HG03060 (cell line): Measurements from ENCODE around the gene FRYL.

Experiments
- ATAC-seq: cut with Tn5 transposase; IDR thresholded peaks from one replicate; pipeline ENCODE4 v1.9.1; 2021; ENCODE audit warnings: low read depth, moderate number of reproducible peaks; ENCODE audit not compliant: unreplicated experiment

The FRYL gene

DNA sequence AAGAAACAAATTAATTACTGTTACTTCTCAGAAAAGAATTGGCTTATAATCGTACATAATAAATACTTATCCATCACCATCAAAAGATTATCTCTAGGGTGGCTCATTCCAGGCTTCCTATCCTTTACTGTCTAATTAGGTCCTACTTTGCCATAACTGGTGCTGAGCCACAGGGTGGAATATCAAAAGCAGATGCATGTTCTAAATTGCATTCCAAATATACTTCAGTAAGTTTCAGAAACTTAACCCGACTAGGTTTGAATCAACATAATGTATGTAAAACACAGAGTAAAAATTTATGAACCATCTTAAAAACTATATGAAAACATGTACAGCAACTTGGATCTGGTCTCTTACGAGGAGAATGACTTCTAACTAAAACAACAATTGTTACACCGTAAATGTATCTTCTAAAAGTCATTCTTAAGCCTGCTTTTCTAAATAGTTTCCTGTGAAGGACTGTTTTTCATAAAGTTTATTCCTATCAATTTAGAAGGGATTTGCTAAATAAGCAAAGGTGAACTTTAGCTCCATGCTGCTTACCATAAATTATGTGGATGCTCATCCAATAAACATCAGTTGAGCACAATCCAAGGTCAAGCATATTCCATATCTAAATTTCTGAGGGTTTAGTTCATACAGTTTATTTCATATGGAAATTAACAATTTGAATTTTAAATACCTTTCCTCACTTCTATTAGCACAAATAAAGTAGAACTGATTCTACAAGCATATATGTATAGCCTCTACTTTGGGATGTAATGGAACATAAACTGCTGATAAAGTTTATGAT lies 276.6 kb downstream of the FRYL start:
- no peak for ATAC-seq

DNA sequence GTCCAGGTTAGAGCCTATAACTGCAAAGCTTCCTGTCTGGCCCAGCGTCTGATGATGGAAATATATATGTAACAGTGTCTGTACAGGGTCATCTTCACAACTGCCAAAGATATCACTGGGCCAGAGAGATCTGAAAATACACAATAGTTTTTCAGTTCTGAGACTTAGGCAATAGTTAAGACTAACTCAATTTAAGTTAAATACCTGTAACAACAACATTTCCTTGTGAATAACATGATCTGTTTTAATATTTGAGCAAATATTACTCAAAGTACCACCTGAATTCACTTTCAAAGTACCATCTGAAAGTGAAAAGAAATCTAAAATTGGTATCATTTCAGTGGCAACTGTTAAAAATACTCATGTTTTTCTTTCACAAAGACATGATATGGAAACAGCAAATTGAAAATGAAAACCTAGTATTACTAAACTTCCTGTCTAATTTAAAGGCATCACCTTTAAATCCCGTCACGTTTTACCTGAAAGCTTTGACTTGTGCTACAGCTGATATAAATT lies 280.5 kb downstream of the FRYL start:
- ATAC-seq, result peak; percentile 71

DNA sequence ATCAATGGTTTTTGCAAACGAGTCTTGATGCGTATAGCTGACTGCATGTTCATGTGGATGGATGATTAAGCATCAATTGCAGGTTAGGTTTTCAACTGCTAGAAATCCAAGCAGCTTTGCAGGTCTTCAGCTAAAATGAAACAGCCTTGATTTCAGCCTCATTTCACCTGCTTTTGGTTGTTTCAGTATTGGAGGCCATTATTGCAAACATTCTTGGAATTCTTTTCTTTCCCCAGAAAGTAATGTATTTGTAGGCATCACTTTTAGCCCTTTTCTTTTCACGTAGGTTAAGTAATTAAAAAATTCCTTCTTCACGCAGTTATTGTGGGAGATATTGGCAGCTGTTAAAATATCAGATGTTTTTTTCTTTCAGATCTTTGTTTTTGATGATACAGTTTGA lies 281.2 kb downstream of the FRYL start:
- no peak for ATAC-seq

DNA sequence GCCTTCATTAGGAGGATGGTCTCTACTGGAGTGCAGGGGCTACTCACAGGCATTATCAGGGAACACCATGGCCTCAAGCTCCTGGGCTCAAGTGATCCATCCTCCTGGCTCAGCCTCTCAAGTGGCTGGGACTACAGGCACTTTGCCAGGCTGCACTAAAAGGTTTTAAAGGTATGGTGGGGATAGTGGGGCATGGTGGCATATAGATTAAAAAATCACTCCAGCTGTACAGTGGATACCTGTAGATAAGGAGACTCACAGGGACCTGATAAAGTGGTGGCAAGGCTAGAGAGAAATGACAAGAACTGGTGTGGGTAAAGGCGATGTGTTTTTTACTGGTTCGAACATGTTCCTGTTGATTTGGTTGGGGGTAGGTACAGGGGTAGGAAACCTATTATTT lies 284.1 kb downstream of the FRYL start:
- ATAC-seq, result no peak

DNA sequence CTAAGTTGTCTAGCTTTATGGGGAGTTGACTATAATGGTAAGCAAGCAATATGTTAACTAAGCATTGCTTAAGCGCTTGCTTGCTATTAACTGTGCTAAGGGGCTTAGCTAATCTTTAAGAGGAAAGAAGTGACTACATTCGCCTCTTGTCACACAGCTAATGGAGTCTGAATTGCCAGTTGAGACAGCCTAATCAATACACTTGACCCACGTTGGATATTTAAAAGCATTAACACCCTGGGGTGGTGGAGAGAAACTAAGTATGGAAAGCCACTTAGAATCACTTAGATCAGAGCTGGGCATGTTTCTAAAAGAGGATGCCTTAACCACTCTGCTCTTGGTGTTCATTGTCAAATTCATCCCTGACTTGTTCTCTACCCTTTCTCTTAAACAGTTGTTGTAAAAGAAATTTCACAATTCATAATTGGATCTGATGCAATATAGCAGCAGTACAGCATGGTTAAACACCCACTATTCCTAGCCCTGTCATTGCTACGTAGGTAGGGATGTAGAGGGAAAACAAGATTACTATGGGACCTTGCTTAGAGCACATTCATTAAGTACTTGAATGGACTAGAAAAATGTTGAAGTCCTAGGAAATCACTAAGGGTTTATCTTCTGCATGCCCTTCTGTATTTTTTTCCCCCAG lies 286.5 kb downstream of the FRYL start:
- no peak for ATAC-seq

DNA sequence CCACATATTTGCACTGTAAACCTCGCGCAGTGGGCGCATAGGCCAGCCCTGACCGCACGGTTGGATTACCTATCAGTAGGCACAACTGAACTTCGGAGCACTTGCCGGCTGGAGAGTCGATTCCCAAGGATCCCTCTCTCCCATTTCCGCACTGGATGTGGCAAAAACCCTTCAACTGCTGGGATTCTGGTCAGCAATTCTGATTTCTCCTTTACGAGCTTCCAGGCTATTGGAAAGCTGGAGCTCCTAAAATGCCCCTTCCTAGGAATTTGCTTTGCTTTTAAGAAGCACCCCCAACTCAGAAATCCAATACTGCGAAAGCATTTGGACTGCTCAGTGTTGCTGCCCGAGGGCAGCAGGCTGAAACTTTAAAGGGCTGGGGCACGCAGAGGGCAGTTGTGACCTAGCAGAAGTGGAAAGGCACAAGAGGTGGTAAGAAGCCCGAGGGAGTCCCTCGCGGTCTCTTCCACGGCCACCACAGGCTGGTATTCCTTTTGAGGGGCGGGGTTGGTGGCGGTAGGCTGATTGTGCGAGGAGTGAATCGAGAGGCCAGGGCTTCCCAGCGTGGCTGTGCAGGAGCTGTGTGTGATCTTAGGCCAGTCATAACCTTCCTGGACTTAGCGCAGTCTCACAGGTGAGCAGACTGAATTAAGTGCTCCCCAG lies 288.4 kb downstream of the FRYL start:
- ATAC-seq, result no peak

DNA sequence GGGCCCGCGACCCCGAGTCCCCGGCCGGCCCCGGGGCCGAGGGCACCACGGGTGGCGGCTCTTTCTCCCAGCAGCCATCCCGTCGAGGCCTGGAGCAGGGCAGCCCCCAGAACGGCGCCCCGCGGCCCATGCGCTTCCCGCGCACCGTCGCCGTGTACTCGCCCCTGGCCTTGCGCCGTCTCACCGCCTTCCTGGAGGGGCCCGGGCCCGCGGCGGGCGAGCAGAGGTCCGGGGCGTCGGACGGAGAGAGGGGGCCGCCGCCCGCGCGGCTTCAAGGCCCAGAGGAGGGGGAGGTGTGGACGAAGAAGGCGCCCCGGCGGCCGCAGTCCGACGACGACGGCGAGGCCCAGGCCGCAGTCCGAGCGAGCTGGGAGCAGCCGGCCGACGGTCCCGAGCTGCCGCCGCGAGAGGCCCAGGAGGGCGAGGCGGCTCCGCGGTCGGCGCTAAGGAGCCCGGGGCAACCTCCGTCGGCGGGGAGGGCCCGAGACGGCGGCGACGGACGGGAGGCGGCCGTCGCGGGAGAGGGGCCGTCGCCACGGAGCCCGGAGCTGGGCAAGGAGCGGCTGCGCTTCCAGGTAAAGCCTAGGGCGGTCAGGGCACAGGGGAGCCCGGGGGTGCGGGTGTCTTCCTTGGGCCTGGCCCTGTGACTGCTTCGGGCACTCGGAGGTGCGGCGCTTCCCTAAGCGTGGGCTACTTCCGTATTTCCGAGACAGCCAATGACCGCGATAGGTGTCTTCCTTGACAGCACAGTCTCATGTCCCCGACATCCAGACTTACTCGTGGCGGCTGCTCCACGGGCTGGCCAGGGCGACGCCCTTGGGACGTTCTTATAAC lies 289.2 kb downstream of the FRYL start:
- ATAC-seq, result no peak

DNA sequence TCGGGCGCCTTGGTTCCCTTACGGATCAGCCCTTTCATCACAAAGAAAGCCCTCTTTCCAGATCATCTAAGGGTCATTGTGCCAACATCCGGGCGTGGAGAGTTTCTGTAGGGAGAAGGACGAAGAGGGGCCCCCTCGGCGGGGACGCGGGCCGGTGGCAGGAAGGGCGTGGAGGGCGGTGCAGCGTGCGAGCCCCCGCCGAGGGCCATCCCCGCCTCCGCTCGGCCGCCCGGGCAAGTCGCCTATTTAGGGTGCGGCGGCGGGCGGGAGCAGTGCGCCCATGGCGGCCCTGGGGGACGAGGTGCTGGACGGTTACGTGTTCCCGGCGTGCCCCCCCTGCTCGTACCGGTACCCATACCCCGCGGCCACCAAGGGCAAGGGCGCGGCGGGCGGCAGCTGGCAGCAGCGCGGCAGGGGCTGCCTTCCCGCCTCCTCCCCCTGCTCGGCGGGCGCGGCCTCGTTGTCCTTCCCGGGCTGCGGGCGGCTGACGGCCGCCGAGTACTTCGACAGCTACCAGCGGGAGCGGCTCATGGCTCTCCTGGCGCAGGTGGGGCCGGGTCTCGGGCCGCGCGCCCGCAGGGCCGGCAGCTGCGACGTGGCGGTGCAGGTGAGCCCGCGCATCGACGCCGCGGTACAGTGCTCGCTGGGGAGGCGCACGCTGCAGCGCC lies 289.9 kb downstream of the FRYL start, which contains the start of gene ZAR1:
Gene ZAR1, plus strand, starts transcription at position 241 of the 668 bp plus-strand sequence. Its CDS starts 40 bp downstream, at position 281.
- no peak for ATAC-seq

DNA sequence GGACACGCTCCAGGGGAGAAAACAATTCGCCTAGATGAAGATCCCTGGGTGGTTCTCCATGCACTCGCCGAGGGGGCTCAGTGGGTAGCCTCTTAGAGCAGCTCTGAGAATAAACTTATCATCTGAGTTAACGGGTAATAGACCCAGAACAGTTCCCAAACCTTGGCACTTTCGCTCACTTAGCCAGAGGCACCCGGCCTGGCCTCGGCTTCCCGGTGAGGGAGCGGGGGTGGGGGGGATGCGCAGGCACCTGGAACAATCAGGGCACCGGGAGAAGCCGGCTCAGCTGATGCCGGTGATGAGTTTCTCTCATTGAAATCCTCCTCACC lies 290.4 kb downstream of the FRYL start:
- ATAC-seq, result no peak

DNA sequence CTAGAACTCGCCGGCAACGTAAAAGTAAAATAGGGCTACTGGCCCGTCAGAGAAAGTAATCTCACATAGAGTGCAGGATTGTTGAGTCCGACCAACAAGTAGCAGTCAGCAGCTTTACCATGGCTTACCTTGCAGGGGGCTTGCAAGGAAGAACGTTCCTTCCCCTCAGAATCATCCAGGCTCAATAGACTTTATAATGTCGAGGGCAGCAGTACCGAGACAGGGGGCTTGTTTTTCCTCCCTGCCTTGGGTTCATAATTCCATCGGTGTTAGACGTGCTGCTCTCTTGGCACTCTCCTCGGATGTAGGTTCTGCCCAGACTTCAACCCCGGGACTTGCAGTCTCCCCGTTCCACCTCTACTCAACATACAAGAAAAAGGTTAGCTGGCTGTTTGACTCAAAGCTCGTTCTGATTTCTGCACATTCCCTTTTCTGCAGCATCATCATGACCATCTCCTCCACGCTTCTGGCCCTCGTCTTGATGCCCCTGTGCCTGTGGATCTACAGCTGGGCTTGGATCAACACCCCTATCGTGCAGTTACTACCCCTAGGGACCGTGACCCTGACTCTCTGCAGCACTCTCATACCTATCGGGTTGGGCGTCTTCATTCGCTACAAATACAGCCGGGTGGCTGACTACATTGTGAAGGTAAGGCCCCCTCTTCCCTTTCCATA lies 295.4 kb downstream of the FRYL start:
- ATAC-seq, result no peak

DNA sequence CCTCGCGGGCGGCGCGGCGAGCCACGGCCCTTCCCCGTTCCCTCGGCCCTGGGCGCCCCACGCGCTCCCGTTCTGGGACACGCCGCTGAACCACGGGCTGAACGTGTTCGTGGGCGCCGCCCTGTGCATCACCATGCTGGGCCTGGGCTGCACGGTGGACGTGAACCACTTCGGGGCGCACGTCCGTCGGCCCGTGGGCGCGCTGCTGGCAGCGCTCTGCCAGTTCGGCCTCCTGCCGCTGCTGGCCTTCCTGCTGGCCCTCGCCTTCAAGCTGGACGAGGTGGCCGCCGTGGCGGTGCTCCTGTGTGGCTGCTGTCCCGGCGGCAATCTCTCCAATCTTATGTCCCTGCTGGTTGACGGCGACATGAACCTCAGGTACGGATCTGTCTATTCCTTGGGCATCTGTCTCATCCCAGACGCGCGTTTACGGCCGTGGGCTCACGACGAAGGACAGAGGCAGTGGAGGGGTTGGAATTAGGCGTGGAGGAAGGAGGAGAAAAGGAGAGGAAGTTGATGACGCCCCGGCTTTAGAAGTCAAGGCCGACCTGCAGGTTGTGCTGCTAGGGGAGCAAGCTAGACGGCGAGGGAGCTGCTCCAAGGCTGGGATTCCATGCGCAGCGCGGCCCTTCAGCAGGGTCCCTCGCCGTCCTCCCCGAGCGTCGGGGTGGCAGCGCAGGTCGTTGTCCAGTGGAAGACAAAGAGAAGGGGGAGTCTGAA lies 296.1 kb downstream of the FRYL start:
- no peak for ATAC-seq

DNA sequence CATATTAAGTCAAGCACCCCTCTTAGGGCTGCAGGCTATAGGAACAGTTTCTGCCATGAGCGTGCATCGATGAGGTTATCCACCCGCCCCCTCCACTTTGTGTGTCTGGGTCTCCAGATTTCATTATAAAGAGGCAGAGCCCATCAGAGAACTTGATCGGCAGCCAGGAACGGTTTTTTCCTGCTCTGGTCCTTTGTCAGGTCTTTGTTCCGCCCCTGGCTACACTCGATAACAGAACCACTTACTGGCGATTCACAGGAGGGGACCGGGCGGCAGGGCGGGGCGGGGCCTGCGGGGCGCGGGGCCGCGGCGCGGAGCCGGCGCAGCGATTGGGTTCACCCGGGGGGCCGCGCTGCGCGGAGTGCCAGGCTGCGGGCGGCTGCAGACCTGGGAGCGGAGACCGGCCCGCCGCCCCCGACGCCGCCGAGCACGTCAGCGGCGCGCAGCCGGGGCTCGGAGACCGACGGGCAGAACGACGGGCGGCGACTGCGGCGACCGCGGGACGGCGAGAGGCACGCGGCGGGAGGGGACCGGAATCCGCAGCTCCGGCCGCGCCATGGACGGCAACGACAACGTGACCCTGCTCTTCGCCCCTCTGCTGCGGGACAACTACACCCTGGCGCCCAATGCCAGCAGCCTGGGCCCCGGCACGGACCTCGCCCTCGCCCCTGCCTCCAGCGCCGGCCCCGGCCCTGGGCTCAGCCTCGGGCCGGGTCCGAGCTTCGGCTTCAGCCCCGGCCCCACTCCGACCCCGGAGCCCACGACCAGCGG lies 296.9 kb downstream of the FRYL start, which contains the start of gene SLC10A4:
Gene SLC10A4, plus strand, starts transcription at position 338 of the 771 bp plus-strand sequence. Its CDS starts 219 bp downstream, at position 557.
- no peak for ATAC-seq

DNA sequence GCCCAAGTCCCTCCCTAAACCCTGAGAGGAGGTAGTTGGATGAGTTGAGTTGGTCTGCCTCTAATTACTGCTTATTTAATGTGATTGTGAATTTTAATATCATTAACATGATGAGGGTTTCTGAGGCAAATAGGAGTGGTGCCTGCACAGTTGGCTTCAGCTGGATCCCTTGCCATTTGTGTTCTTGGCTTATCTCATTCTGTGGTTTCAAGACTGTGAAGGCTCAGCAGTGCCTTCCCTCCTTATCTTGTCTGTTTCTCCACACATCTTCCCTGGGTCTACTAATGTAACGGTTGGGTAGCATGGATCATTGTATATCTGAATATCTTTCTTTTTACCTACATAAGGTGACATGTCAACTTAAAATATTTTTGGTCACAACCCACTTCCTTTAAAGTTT lies 298.5 kb downstream of the FRYL start:
- no peak for ATAC-seq

DNA sequence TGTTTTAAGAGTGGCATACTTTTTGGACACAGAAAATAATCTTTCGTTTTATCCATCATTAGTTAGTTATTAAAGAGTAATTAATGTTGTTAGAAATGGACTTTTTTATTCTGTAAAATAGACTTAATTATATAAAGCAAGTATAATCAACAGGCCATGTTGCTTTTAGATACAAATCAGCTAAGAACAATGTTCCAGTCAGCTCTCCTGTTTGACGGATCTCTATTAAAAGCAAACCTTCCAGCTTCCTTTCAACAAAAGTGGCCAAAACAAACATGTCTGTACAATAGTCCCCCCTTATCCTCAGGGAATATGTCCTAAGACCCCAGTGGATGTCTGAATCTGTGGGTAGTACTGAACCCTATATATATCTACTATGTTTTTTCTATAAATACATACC lies 301.8 kb downstream of the FRYL start:
- no peak for ATAC-seq

DNA sequence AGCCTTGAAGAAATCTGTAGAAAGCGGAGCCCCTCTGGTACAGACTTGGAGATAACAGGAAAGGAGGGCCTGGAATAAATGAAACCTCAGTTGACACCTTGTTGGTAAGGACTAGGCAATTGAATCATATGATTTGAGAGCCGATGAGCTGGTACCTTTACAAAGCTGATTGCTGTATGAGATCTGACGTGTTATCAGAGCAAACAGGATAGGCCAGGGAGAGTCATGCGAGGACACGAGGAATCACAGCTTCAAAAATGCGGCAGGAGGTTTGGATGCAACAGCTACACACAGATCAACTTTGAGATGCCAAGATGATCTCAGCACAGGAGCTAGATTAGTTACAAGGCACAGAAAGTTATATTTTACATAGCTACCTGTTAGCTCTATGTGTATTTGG lies 304.3 kb downstream of the FRYL start:
- ATAC-seq, result no peak

DNA sequence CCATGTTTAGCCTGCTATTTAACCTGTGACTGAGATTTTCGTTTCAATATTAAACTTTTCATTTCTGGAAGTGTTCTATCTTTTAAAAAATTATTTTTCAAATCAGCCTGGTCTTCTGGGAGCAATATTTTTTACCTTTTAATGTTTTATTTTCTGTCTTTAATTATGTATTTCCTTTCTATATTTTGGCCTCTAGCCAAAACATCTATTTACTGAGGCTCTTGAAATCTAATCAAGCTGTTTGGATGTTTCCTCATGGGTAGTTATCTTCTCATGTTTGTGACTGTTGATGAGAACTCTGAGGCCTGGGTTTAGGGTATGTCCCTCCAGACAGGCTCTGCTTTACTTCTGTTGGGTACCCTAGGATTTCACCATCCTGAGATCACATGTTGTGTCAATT lies 307.3 kb downstream of the FRYL start:
- no peak for ATAC-seq

DNA sequence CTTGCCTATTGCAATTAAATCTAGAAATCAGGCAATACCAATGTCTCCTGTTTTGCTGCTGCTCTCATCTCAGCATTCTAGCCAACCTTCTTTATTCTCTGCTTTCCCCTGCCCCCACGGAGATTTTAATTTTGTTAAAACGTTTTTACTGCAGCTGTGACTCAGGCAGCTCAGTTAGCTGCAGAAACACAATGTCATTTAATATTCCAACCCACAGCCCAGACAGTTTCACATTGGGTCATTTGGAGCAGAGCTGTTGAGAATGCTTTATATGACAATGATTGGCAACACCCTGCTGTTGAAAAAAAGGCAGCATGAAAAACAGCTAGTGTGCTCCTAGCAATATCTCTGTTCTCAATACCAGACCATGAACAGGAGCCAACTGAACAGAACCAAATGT lies 309.5 kb downstream of the FRYL start:
- ATAC-seq, result no peak

DNA sequence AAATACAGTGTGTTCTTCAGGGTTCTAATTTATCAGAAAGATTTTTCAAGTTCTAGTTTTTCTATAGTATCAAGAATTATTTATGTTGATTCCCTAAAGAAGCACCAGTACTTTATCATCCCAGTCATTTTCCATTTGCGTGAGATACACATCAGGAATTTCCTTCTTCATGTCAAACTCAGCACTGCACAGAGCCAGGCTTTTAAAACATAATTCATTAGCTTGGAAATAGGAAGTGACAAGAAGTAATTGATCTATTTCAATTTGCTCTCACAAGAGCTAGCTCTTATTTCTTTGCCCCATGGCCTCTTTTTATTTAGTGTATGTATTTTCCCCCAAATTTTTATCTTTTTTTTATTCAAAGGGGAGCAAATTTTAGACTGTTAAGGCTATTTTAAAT lies 309.9 kb downstream of the FRYL start:
- ATAC-seq, result no peak
